OCI-LY1 (cell line): ENCODE results near the gene NFIL3.

Source experiments
- H2AFZ ChIP-seq: fragments of 200-600 bp; sonication (generic), shearing (Covaris generic); 2 replicates; pipeline ENCODE4 v1.6.0; 2014; ENCODE audit warnings: antibody characterized with exemption, mild to moderate bottlenecking, low read length
- H3F3A ChIP-seq: fragments of 200-600 bp; sonication (generic), shearing (Covaris generic); 2 replicates; pipeline ENCODE4 v1.6.0; 2014; ENCODE audit warnings: mild to moderate bottlenecking, antibody characterized with exemption, low read length, moderate library complexity; ENCODE audit not compliant: insufficient read depth
- H3K27ac ChIP-seq: fragments of 200-600 bp; sonication (generic); 2 replicates; pipeline ENCODE4 v1.5.1; 2014; ENCODE audit warnings: low read length, mixed run types, mild to moderate bottlenecking, low read depth; ENCODE audit not compliant: poor library complexity, severe bottlenecking
- H3K27me3 ChIP-seq: fragments of 200-600 bp; sonication (generic); 2 replicates; pipeline ENCODE4 v1.6.0; 2014; ENCODE audit warnings: antibody characterized with exemption, mild to moderate bottlenecking, low read length, moderate library complexity; ENCODE audit not compliant: insufficient read depth
- H3K36me3 ChIP-seq: fragments of 200-600 bp; sonication (generic); 2 replicates; pipeline ENCODE4 v1.6.1; 2014; ENCODE audit warnings: mild to moderate bottlenecking, antibody characterized with exemption, low read length, moderate library complexity, mixed read lengths; ENCODE audit not compliant: insufficient read depth
- H3K4me1 ChIP-seq: fragments of 200-600 bp; sonication (generic); 2 replicates; pipeline ENCODE4 v1.5.1; 2014; ENCODE audit warnings: mild to moderate bottlenecking, low read length, moderate library complexity; ENCODE audit not compliant: insufficient read depth, severe bottlenecking
- H3K4me2 ChIP-seq: fragments of 200-600 bp; sonication (generic), shearing (Covaris generic); 2 replicates; pipeline ENCODE4 v1.6.1; 2014; ENCODE audit warnings: low read length
- H3K4me3 ChIP-seq: fragments of 200-600 bp; sonication (generic); 2 replicates; pipeline ENCODE4 v1.5.1; 2014; ENCODE audit warnings: low read length, low read depth, mild to moderate bottlenecking, mixed read lengths; ENCODE audit not compliant: poor library complexity, severe bottlenecking
- H3K79me2 ChIP-seq: fragments of 200-600 bp; shearing (Covaris generic); 2 replicates; pipeline ENCODE4 v1.6.1; 2016; ENCODE audit warnings: mixed run types, low read length, mixed read lengths; ENCODE audit not compliant: insufficient read depth
- H3K9ac ChIP-seq: fragments of 200-600 bp; sonication (generic), shearing (Covaris generic); 2 replicates; pipeline ENCODE4 v1.6.1; 2014; ENCODE audit warnings: mild to moderate bottlenecking, low read length, mixed read lengths
- H3K9me2 ChIP-seq: fragments of 200-600 bp; sonication (generic), shearing (Covaris generic); 2 replicates; pipeline ENCODE4 v1.6.1; 2014; ENCODE audit warnings: low read depth, mild to moderate bottlenecking, low read length, mixed read lengths
- H3K9me3 ChIP-seq: fragments of 200-600 bp; shearing (Covaris generic); 2 replicates; pipeline ENCODE4 v1.6.1; 2014; ENCODE audit warnings: low read length, mixed read lengths
- H4K20me1 ChIP-seq: fragments of 200-600 bp; sonication (generic), shearing (Covaris generic); 2 replicates; pipeline ENCODE4 v1.6.0; 2016; ENCODE audit warnings: mild to moderate bottlenecking, low read length; ENCODE audit not compliant: insufficient read depth
- EZH2 ChIP-seq: fragments of 200-600 bp; sonication (generic), shearing (Covaris generic); IDR thresholded peaks from 2 replicates; pipeline ENCODE4 v1.8.0; 2017; ENCODE audit warnings: borderline replicate concordance, mixed run types, mild to moderate bottlenecking, antibody characterized with exemption, low read length, moderate library complexity, mixed read lengths
- TF ChIP-seq, protein P1 (sequence below): fragments of 200-600 bp; sonication (generic), shearing (Covaris generic); IDR thresholded peaks from 2 replicates; pipeline ENCODE4 v1.5.1; 2017; ENCODE audit warnings: mild to moderate bottlenecking, antibody characterized with exemption, low read length, moderate library complexity, mixed read lengths

NFIL3 gene

DNA sequence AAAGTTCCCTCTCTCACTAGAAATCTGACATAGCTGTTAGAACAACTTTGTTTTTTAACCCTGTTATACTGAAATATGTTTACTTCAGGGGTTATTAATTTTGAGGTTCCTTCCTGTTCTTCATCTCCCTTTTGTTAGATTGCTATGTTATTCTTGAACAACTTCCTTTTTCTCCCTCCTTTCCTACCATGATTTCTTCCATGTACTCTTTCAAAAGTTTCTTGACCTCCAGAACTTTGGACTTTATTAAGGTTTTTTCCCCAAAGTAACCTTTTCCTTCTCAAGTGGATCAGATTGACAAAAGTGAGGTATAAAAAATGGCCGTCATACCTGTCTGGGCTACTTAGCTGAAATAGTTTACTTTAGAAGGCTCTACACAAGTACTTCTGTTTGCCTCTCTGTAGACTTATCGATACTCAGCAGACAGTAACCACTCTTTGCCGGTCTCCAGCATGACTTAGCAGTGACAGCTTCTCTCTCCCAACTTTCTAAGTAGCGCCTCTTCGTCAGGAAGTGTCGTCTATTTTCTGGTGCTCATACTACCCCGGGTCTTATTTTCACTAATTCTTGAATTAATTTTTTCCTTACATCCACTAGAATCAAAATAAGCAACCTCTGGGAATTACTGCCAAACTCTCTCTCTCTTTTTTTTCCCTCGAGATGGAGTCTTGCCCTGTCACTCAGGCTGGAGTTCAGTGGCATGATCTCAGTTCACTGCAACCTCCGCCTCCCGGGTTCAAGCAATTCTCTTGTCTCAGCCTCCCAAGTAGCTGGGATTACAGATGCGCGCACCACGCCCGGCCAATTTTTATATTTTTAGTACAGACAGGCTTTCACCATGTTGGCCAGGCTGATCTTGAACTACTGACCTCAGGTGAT is 19.7 kb downstream of the NFIL3 start:
- H3K9ac ChIP-seq, result no peak overlapping the region
- H4K20me1 ChIP-seq, result no peaks in the 10 kb centered on the region
- H2AFZ ChIP-seq, result no peak overlapping the region
- H3K4me1 ChIP-seq, result no peaks in the 10 kb centered on the region
- H3F3A ChIP-seq, result no peaks in the 10 kb centered on the region
- no peaks in the 10 kb centered on the region for H3K9me3 ChIP-seq
- no peak overlapping the region for H3K27ac ChIP-seq
- no peaks in the 10 kb centered on the region for H3K9me2 ChIP-seq
- no peak overlapping the region for H3K4me2 ChIP-seq
- no peaks in the 10 kb centered on the region for H3K36me3 ChIP-seq
- TF ChIP-seq, protein P1, sequence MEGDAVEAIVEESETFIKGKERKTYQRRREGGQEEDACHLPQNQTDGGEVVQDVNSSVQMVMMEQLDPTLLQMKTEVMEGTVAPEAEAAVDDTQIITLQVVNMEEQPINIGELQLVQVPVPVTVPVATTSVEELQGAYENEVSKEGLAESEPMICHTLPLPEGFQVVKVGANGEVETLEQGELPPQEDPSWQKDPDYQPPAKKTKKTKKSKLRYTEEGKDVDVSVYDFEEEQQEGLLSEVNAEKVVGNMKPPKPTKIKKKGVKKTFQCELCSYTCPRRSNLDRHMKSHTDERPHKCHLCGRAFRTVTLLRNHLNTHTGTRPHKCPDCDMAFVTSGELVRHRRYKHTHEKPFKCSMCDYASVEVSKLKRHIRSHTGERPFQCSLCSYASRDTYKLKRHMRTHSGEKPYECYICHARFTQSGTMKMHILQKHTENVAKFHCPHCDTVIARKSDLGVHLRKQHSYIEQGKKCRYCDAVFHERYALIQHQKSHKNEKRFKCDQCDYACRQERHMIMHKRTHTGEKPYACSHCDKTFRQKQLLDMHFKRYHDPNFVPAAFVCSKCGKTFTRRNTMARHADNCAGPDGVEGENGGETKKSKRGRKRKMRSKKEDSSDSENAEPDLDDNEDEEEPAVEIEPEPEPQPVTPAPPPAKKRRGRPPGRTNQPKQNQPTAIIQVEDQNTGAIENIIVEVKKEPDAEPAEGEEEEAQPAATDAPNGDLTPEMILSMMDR, result no peak
- TF ChIP-seq EZH2, result no peak
- H3K4me3 ChIP-seq, result no peak overlapping the region
- no peaks in the 10 kb centered on the region for H3K79me2 ChIP-seq
- no peaks in the 10 kb centered on the region for H3K27me3 ChIP-seq

DNA sequence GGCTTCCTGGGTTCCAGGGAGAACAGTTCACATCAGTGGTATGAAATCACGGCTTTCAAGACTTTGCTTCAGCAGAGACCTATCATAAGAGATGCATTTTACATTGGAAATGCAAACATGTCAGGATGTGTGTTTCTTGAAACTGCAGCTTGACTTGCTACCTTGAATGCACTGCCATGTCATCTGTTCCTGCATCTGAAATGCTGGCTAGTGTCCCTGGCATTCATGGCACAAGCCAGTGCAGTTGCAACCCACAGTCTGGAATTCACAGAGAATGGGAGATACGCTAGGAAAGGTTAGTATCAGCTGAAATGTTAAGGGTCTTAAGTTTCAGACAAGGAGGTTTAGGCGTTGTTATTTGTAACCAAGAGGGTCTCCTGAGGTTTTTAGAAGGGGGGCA is 24.7 kb downstream of the NFIL3 start:
- Histone ChIP-seq H3F3A (no peaks in the 10 kb centered on the region), H3K36me3 (no peaks in the 10 kb centered on the region), H3K4me2 (no peak overlapping the region), H3K4me1 (no peaks in the 10 kb centered on the region), H3K4me3 (no peak overlapping the region), H3K9me2 (no peaks in the 10 kb centered on the region), H3K27me3 (0 out of 2 replicates have a peak, but pooled peaks cover 4% of the 10 kb centered on the region), H3K9ac (no peak overlapping the region), H3K27ac (no peak overlapping the region), H3K9me3 (no peaks in the 10 kb centered on the region), H4K20me1 (no peaks in the 10 kb centered on the region), H2AFZ (no peak overlapping the region), H3K79me2 (no peaks in the 10 kb centered on the region)
- TF ChIP-seq, protein P1, result no peak
- TF ChIP-seq EZH2, result no peak

DNA sequence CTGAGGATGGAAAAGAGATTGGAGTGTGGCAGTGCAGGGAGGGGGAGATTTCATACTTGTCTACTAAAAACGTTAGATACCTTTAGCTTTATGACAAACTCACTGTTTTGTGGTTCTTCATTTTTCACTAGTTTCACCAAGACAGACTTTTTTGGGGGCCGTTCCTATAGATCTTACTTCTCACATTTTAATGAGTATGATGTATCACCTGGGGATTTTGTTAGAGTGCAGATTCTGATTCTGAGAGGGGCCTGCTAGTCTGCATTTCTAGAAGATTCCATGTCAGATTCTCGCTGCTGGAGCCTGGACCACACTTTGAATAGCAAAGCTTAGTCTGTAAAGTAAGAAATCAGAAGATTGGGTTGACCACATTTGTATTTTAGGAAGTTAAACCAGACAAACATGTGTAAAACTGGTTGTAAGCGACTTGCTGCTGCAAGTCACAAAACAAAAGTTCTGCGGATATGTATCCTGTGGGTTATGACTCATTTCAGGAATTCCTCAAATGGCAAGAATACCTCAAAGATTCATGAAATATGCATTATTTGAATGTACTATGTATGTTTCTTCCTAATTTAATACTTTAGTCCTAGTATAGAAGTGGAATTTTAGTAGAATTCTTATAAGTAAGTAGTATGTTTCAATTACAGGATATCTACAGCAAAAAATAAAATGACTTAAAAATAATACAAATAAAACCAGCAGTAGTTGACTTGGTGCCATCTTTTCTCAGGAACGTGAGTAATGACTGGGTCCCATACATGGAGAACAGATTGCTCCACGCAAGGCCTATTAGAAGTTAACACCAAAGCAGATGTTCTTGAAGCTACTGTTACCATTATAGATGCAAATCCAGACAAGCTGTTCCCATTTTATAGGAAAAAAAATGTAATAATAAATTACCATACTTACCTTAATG is 27.8 kb downstream of the NFIL3 start:
- H3F3A ChIP-seq, result no peaks in the 10 kb centered on the region
- no peak overlapping the region for H2AFZ ChIP-seq
- no peaks in the 10 kb centered on the region for H3K9me3 ChIP-seq
- H3K36me3 ChIP-seq, result no peaks in the 10 kb centered on the region
- no peaks in the 10 kb centered on the region for H3K79me2 ChIP-seq
- H3K4me1 ChIP-seq, result no peaks in the 10 kb centered on the region
- no peak overlapping the region for H3K9ac ChIP-seq
- 0 out of 2 replicates have a peak, but pooled peaks cover 4% of the 10 kb centered on the region for H3K27me3 ChIP-seq
- no peak overlapping the region for H3K4me2 ChIP-seq
- no peak for TF ChIP-seq EZH2
- TF ChIP-seq, protein P1, result no peak
- H3K27ac ChIP-seq, result no peak overlapping the region
- no peaks in the 10 kb centered on the region for H3K9me2 ChIP-seq
- no peaks in the 10 kb centered on the region for H4K20me1 ChIP-seq
- H3K4me3 ChIP-seq, result no peak overlapping the region
